ENCODE measurements around the gene NR2F1. TPM values are rescaled to one million over a fixed set of nuclear protein-coding genes. Genes with fewer than 3 reads are reported as not detected.

NR2F1 gene
- total RNA-seq, 2 experiments from 2014 or later, result not detected

DNA sequence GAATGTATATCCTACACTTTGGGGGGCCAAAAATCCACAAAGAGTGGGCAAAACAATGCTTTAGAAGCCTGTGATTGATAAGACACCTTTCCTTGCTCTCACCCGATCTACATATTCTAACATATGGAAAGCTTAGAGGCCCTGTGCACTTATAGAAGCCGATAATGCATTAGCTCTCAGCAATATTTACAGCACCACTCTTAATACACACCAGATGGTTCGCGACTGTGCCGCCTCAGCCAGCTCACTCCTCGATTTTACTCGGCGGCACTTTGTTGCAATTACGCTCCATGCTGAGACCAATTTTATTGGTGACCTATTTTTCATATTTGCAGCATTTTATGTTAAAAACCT lies 18.8 kb downstream of the NR2F1 start:
- H3K27ac Mint-ChIP-seq, result no peak overlapping the region
- peaks cover 2% of the 10 kb centered on the region for H3K36me3 Mint-ChIP-seq (ENCODE audit: low read depth)
- H3K27me3 Mint-ChIP-seq, result peaks cover 50% of the 10 kb centered on the region
- ChIA-PET CTCF (interaction anchor here (0.9 kb wide), 1 partner anchor 19 kb away, joined by 4 read pairs; the partner anchor contains the start of gene NR2F1), POLR2A (no interaction called here)
- H3K4me1 Mint-ChIP-seq, result peaks cover 6% of the 10 kb centered on the region
- no peak overlapping the region for H3K4me3 Mint-ChIP-seq
- no peak for DNase-seq
- intact Hi-C loops (cut with DNase I, micrococcal nuclease), result loop anchor here in 1 of 2 experiments (1.0 to 10.0 kb wide), 3 partner anchors 15 to 1253 kb away; no protein-coding TSS in a partner anchor
- no peaks in the 10 kb centered on the region for H3K9me3 Mint-ChIP-seq (ENCODE audit: low read depth)
- no peak for ATAC-seq

DNA sequence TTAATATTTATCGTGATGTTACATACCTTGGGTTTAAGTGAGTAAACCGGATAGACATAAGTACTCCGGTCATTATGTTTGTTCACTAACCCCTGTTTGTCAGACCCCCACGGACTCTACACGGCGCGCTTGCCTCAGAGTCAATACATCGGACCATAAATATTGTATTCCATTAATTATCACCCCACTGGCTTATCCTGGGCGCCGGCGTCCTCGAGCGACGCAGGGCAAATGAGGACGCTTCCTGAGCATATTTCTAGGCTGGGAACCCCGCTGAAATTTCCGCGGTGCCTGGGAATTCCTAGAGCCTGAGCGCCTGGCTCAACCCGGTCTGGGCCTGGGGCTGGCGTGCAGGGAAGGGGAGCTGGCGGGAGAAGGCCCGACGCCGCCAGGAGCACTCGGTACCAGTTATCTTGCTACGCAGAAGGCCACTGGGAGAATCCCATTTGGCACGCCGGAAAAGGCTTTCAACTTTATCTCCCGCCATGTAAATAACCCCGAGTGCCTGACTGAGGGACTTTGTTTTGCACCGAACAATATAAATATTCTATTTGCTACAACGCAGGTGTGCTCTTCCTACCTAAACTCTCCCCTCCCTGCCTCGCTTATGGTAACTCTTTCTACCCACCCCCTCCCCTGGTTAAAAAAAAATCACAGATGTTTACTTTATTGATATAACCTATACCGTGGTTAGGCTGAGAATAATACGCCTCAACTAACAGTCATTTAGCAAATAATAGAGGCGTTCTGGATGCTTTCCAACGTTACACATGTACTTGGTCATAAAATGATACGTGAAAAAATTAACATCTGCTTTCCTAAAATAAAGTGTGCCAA lies 19.4 kb downstream of the NR2F1 start:
- intact Hi-C loops (cut with DNase I, micrococcal nuclease), result loop anchor here in 1 of 2 experiments (1.0 to 10.0 kb wide), 3 partner anchors 16 to 1252 kb away; no protein-coding TSS in a partner anchor
- CTCF ChIA-PET, result interaction anchor here (0.7 to 1.1 kb wide), 5 partner anchors 10 to 178 kb away, joined by 3 to 7 read pairs (median 3); no protein-coding TSS in a partner anchor
- no peak for DNase-seq
- peaks cover 2% of the 10 kb centered on the region for H3K36me3 Mint-ChIP-seq (ENCODE audit: low read depth)
- H3K9me3 Mint-ChIP-seq (ENCODE audit: low read depth), result no peaks in the 10 kb centered on the region
- H3K27ac Mint-ChIP-seq, result no peak overlapping the region
- peaks cover 8% of the 10 kb centered on the region for H3K4me1 Mint-ChIP-seq
- H3K27me3 Mint-ChIP-seq, result peaks cover 53% of the 10 kb centered on the region
- POLR2A ChIA-PET, result interaction anchor here (0.9 kb wide), 1 partner anchor 16 kb away, joined by 3 read pairs; no protein-coding TSS in a partner anchor
- H3K4me3 Mint-ChIP-seq, result no peak overlapping the region
- no peak for ATAC-seq

DNA sequence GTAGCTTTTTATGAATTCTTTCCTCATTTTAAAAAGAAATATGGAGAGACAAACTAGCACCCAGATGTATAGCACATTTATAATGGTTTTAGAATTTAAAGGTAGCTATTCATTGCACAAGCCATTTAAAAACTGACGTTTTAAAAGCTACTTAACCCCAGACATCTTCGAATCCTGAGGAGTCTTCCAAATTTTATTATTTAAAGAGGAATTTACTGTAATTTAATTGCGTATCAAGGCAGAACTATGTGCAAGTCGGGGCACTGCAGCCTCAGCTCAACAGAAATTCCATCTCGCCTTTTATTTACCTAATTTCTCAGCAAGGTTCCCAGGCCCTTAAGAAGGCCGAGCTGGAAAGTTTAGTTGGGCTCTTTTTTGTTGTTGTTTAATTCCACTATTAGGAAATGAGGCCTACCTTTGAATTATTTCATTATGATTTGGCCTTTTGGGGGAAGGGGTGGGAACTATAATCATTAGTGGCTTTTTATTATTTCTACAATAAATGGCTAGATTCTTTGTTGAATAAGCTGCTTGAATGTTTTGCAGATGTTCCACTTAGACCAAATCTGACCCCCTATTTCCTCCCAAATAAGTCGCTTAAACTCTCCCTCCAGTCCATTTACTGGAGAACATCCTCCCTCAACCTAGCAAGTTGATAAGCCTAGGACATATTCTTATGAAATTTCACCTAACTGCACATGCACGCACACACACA lies 20.2 kb downstream of the NR2F1 start:
- ChIA-PET CTCF (interaction anchor here (0.7 to 1.1 kb wide), 5 partner anchors 9 to 178 kb away, joined by 3 to 7 read pairs (median 3); no protein-coding TSS in a partner anchor), POLR2A (interaction anchor here (0.9 kb wide), 1 partner anchor 17 kb away, joined by 3 read pairs; no protein-coding TSS in a partner anchor)
- H3K4me3 Mint-ChIP-seq, result no peak overlapping the region
- peaks cover 16% of the 10 kb centered on the region for H3K4me1 Mint-ChIP-seq
- no peak overlapping the region for H3K27ac Mint-ChIP-seq
- peaks cover 2% of the 10 kb centered on the region for H3K36me3 Mint-ChIP-seq (ENCODE audit: low read depth)
- H3K27me3 Mint-ChIP-seq, result peaks cover 56% of the 10 kb centered on the region
- no peaks in the 10 kb centered on the region for H3K9me3 Mint-ChIP-seq (ENCODE audit: low read depth)
- DNase-seq (no peak), ATAC-seq (no peak)
- intact Hi-C loops (cut with DNase I, micrococcal nuclease), result loop anchor here in 1 of 2 experiments (2.0 to 10.0 kb wide), 2 partner anchors 16 to 1252 kb away; no protein-coding TSS in a partner anchor

DNA sequence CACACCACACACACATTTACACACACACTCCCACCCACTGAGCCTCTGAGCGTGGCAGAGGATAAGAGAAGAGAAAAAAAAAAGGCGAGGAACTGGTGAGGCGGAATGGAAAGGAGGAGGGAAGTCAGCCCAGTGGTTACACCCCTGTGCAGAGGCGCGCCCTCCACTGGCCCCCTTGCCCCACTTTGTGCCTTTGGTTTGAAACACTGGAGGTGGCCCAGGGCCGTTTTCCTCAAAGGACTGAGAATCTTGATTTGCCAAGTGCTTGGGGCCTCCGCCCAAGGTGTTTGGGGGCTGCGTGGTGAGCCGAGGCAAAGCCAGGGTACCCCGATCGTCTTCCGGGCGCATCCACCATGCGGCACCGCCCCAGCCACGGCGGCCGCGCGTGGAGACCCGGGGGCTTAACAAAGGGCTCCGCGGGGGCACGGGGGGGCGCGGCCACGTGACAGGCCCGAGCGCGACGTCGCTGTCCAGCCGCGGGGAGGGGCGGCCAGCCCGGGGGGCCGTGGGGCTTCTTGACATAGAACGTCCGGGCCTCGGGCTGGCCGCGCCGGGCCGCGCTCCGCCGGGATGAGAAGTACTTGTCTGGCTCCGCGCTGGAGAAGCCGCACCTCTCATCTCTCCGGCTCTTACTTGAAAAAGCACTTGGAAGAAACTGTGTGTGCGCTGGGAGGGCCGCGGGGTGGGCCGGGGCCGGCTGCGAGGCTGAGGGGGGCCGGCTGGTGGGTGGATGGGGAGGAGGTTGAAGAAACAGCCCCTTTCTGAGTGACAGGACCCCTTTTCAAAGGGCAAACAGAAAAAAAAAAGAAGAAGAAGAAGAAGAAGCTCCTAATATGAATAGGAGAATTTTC lies 21.0 kb downstream of the NR2F1 start:
- H3K4me3 Mint-ChIP-seq, result no peak overlapping the region
- no peak for ATAC-seq
- ChIA-PET CTCF (interaction anchor here (1.1 kb wide), 1 partner anchor 8 kb away, joined by 3 read pairs; no protein-coding TSS in a partner anchor), POLR2A (no interaction called here)
- no peaks in the 10 kb centered on the region for H3K9me3 Mint-ChIP-seq (ENCODE audit: low read depth)
- DNase-seq, result no peak
- intact Hi-C loops (cut with DNase I, micrococcal nuclease), result loop anchor here in 1 of 2 experiments (2.0 to 10.0 kb wide), 2 partner anchors 17 to 1251 kb away; no protein-coding TSS in a partner anchor
- H3K4me1 Mint-ChIP-seq, result peaks cover 16% of the 10 kb centered on the region
- H3K27ac Mint-ChIP-seq, result no peak overlapping the region
- H3K36me3 Mint-ChIP-seq (ENCODE audit: low read depth), result peaks cover 2% of the 10 kb centered on the region
- peaks cover 62% of the 10 kb centered on the region for H3K27me3 Mint-ChIP-seq

DNA sequence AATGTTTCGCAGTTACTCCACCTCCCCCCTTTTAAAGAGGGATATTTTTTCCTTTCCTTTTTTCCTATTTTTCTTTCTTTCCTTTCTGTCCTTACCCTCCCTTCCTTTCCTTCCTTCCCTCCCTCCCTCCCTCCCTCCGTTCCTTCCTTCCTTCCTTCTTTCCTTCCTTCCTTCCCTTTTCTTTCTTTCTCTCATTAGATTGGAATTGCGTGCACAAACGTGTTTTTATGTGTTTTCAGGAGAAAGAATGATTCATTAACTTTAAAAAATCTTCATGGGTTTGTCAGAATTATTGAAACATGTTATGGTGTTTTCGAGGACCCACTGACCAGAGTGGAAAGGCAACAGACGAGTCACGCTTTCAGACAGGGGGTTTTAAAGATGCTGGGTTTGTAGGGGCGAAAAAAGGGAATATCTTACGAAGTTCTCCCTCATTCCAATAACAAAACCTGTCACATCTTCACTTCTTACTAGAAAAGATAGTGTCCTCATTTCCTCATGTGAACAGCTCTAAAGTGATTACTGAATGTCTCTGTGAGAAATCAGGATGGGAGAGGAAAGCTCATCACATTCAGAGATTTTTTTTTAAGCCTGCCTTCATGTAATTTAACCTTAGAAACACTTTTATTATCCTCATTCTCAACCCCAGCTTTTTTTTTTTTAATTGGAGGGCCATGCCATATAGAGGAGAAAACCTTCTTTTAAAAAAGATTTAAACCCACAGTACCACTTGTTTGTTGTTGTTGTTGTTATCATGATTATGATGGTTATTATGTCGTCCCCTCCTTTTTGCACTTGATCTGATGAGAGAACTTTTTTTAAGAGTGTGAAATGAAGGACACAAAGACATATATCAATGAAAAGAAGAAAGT lies 21.9 kb downstream of the NR2F1 start:
- Mint-ChIP-seq H3K4me3 (no peak overlapping the region), H3K36me3 (ENCODE audit: low read depth) (peaks cover 2% of the 10 kb centered on the region), H3K27ac (no peak overlapping the region), H3K27me3 (peaks cover 69% of the 10 kb centered on the region), H3K9me3 (ENCODE audit: low read depth) (no peaks in the 10 kb centered on the region), H3K4me1 (peaks cover 16% of the 10 kb centered on the region)
- DNase-seq, result no peak
- intact Hi-C loops (cut with DNase I, micrococcal nuclease), result loop anchor here (5.0 to 10.0 kb wide), 2 partner anchors 33 to 1250 kb away; no protein-coding TSS in a partner anchor
- CTCF ChIA-PET, result interaction anchor here (0.6 to 0.8 kb wide), 2 partner anchors 31 to 212 kb away, joined by 3 to 5 read pairs; no protein-coding TSS in a partner anchor
- POLR2A ChIA-PET, result no interaction called here
- no peak for ATAC-seq

DNA sequence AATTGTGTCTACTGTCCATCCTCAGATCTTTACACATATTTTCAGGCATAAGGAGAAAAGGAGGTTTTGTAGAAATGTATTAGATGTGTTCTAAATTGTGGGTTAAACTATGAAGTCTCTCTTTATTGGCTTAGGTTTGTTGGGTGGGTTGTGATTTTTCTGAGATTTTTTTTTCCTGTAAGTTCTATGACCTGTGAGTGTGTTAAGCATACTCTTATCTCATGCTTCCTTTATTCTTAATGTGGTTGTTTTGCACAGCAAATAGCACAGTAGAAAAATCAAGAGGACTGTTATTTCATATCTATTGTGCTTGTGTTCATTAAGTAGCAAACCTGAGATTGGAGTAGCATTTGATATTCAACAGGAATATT lies 23.3 kb downstream of the NR2F1 start:
- Mint-ChIP-seq H3K27ac (no peak overlapping the region), H3K4me3 (no peak overlapping the region), H3K9me3 (ENCODE audit: low read depth) (no peaks in the 10 kb centered on the region), H3K36me3 (ENCODE audit: low read depth) (peaks cover 2% of the 10 kb centered on the region), H3K27me3 (peaks cover 79% of the 10 kb centered on the region), H3K4me1 (peaks cover 16% of the 10 kb centered on the region)
- intact Hi-C loops (cut with DNase I, micrococcal nuclease), result loop anchor here (2.0 to 10.0 kb wide), 4 partner anchors 20 to 1248 kb away; no protein-coding TSS in a partner anchor
- DNase-seq (no peak), ATAC-seq (no peak)
- CTCF ChIA-PET, result interaction anchor here (0.8 to 1.9 kb wide), 7 partner anchors 8 to 1244 kb away, joined by 3 to 12 read pairs (median 4); no protein-coding TSS in a partner anchor
- POLR2A ChIA-PET, result interaction anchor here (0.5 kb wide), 1 partner anchor 14 kb away, joined by 4 read pairs; no protein-coding TSS in a partner anchor

DNA sequence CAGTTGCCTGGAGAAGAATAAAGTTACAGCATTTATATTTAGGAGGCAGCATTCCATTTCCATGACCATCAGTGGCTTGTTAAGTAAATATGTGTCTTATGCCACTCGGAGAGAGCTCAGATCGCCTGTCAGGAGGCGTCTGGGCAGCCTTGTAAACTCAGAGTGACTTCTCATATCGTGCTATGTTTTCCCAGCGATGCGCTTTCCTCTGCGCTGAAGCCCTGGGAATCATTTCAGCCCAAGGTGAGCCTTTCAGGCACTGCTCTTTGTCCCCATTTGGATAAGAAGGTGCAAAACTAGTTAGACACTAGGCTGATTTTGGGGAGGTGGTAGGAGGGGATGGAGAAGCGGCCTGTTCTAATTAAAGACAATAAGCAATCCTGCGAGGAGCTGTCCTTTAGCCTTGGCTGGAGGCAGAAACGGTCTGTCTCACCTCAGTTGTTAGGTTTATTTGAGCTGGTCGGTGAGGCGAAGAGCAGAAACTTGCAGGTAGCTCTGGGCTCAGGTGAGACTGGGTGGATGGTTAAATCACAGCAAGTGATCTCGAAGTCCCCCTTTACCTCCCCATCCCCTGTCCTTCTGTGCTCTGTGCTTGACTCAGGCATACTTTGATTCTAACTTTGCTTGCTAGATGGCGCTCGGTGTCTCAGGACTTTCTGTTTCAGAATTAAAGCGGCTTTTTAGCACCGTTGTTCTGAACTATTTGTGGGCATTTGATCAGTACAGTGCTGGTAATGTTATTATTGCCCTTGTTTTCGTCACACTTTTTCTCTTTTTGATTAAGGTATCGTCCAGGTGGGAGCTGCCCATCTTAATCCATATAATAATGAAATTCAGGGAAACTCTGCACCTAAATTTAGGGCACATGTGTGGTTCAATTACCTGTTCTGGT lies 24.6 kb downstream of the NR2F1 start:
- DNase-seq, result peak; percentile 53
- POLR2A ChIA-PET, result no interaction called here
- intact Hi-C loops (cut with DNase I, micrococcal nuclease), result loop anchor here (1.0 to 10.0 kb wide), 5 partner anchors 21 to 1247 kb away; no protein-coding TSS in a partner anchor
- peak; percentile 81 for ATAC-seq
- H3K9me3 Mint-ChIP-seq (ENCODE audit: low read depth), result no peaks in the 10 kb centered on the region
- H3K27me3 Mint-ChIP-seq, result peaks cover 82% of the 10 kb centered on the region
- H3K4me3 Mint-ChIP-seq, result no peak overlapping the region
- H3K27ac Mint-ChIP-seq, result no peak overlapping the region
- peaks cover 6% of the 10 kb centered on the region for H3K36me3 Mint-ChIP-seq (ENCODE audit: low read depth)
- peaks cover 21% of the 10 kb centered on the region for H3K4me1 Mint-ChIP-seq
- CTCF ChIA-PET, result interaction anchor here (0.7 to 1.9 kb wide), 12 partner anchors 9 to 1243 kb away, joined by 3 to 12 read pairs (median 4); no protein-coding TSS in a partner anchor

DNA sequence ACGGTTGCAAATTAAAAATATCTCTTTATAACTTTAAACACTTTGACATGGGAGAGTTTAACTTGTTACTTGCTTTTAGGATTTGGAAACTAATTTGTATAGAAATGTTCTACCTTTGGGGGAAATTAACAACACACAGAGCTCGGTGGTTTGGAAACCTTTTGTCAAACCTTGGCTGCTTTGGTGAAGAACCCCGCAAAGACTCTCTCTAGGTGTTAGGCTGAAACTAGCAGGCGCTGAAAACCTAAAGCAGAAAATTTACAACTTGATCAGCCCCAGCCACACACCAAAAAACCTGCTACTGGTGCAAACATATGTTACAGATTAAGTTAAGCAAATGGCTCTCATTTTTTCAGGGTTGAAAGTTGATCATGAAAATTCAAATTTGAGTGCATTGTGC lies 25.8 kb downstream of the NR2F1 start:
- ChIA-PET POLR2A (interaction anchor here (0.6 kb wide), 1 partner anchor 13 kb away, joined by 3 read pairs; no protein-coding TSS in a partner anchor), CTCF (interaction anchor here (0.7 to 1.5 kb wide), 3 partner anchors 16 to 192 kb away, joined by 3 to 6 read pairs (median 3); no protein-coding TSS in a partner anchor)
- peaks cover 81% of the 10 kb centered on the region for H3K27me3 Mint-ChIP-seq
- no peak overlapping the region for H3K27ac Mint-ChIP-seq
- H3K36me3 Mint-ChIP-seq (ENCODE audit: low read depth), result peaks cover 6% of the 10 kb centered on the region
- H3K9me3 Mint-ChIP-seq (ENCODE audit: low read depth), result no peaks in the 10 kb centered on the region
- DNase-seq, result no peak
- H3K4me3 Mint-ChIP-seq, result no peak overlapping the region
- intact Hi-C loops (cut with DNase I, micrococcal nuclease), result loop anchor here (5.0 to 10.0 kb wide), 2 partner anchors 37 to 1246 kb away; no protein-coding TSS in a partner anchor
- no peak for ATAC-seq
- peaks cover 19% of the 10 kb centered on the region for H3K4me1 Mint-ChIP-seq

DNA sequence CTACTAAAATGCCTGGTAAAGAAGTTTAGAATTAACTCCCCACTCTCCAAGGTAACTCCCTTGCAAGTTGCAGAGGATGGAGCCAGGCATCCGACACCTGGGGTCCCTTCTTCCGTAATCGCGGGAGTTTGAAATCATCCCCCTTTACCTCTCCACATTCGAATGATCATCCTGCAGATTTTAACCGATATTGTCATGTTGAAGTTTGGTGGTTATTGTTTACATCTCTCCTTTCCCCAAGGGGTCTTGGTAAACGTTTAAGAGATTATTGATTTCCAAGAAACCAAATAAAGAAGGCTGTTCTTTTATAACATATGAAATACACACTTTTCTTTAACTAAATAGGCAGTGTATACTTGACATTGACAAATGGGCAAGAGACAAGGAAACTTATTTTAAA lies 26.7 kb downstream of the NR2F1 start:
- ATAC-seq (no peak), DNase-seq (no peak)
- POLR2A ChIA-PET, result no interaction called here
- H3K36me3 Mint-ChIP-seq (ENCODE audit: low read depth), result peaks cover 6% of the 10 kb centered on the region
- intact Hi-C loops (cut with DNase I, micrococcal nuclease), result loop anchor here (5.0 to 10.0 kb wide), 2 partner anchors 37 to 1245 kb away; no protein-coding TSS in a partner anchor
- H3K4me1 Mint-ChIP-seq, result peaks cover 17% of the 10 kb centered on the region
- H3K27me3 Mint-ChIP-seq, result peaks cover 83% of the 10 kb centered on the region
- no peak overlapping the region for H3K27ac Mint-ChIP-seq
- CTCF ChIA-PET, result interaction anchor here (1.5 kb wide), 1 partner anchor 191 kb away, joined by 6 read pairs; no protein-coding TSS in a partner anchor
- no peaks in the 10 kb centered on the region for H3K9me3 Mint-ChIP-seq (ENCODE audit: low read depth)
- no peak overlapping the region for H3K4me3 Mint-ChIP-seq

Data from activated CD4-positive, alpha-beta T cell treated with anti-CD3 and anti-CD28 coated beads for 36 hours (primary cell).